ENCODE measurements around the gene CD9.

GRCh38 chr12:6158749-6159148, 41.5 kb upstream of the CD9 start:
- no peak for TF ChIP-seq POLR2AphosphoS5 (IDR thresholded peaks at IDR 0.05; ENCODE audit: low read depth)
- TF ChIP-seq CTCF (IDR thresholded peaks at IDR 0.05; ENCODE audit: insufficient read depth, low read length): no peak

Measured in HL-60 (cell line).